Stimulated activated memory B cell treated with anti-CD40 and anti-IgM and Interleukin-4, amounts not matched to agents 10 μg/mL and 1 μg/mL and 100 μg/mL, for 72 hours (primary cell): ENCODE results near the gene ZNF514.
"Not testable (repeated sequence)": the region's sequence is repeated elsewhere in the genome, so short reads cannot be mapped to it uniquely, and the experiment has no call there.

Source experiments
- ATAC-seq: fragments of 150-1000 bp; cut with Tn5 transposase; 2 replicates; pipeline ENCODE4 v1.10.0; 2021
- H3K27ac Mint-ChIP-seq: one replicate; pipeline ENCODE4 v1.8.0; 2022; ENCODE audit warnings: mild to moderate bottlenecking, mixed read lengths
- H3K27me3 Mint-ChIP-seq: one replicate; pipeline ENCODE4 v1.8.0; 2022; ENCODE audit warnings: mixed read lengths
- H3K36me3 Mint-ChIP-seq: one replicate; pipeline ENCODE4 v1.8.0; 2022; ENCODE audit warnings: mixed read lengths
- H3K4me1 Mint-ChIP-seq: one replicate; pipeline ENCODE4 v1.8.0; 2022; ENCODE audit warnings: mixed read lengths
- H3K4me3 Mint-ChIP-seq: one replicate; pipeline ENCODE4 v1.8.0; 2022; ENCODE audit warnings: mild to moderate bottlenecking, moderate library complexity, mixed read lengths
- H3K9me3 Mint-ChIP-seq: one replicate; pipeline ENCODE4 v1.8.0; 2022; ENCODE audit warnings: mixed read lengths

The ZNF514 gene

DNA sequence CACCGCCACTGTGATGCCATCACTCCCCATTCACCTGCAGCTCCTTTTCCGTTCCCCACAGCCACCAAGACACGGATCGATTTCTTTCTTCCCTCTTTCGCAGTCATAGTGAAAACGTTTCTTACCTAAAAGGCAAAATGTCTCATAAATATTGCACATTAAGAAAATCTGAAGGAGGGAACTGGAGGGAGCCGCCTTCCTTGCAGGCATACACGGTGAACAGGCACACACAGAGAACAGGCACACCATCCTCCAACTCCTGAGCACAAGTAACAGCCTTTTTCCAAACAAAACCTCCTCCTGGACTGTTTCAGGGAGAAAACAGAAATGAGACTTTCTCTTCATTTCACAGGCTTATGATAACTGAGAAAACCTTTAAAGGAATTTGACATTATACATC is 55.0 kb downstream of the ZNF514 start:
- no peak for ATAC-seq
- Mint-ChIP-seq H3K27ac (no peak overlapping the region), H3K27me3 (no peaks in the 10 kb centered on the region), H3K4me1 (peaks cover 6% of the 10 kb centered on the region), H3K4me3 (no peak overlapping the region), H3K9me3 (no peaks in the 10 kb centered on the region), H3K36me3 (peaks cover 71% of the 10 kb centered on the region)

DNA sequence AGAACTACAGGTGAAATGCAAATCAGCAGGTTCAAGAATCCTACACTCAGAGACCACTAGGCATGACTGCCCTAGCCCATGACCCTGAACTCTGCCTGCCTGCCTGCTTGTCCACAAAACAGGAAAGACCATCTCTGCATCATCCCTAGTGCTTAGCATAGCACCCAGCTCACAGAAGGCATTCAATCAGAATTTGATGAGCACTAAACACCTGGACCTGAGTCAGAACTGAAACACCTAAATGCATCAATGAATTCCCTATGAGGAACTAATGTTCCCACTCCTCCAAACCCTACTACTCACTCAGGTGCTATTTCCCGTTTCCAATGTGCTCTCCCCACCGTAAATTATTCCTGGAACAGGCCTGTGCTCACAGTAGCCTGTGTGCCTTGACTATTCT is 59.7 kb downstream of the ZNF514 start:
- no peak overlapping the region for H3K4me3 Mint-ChIP-seq
- H3K27me3 Mint-ChIP-seq = no peaks in the 10 kb centered on the region
- no peak overlapping the region for H3K27ac Mint-ChIP-seq
- peaks cover 82% of the 10 kb centered on the region for H3K36me3 Mint-ChIP-seq
- H3K4me1 Mint-ChIP-seq = peaks cover 14% of the 10 kb centered on the region
- ATAC-seq = no peak
- no peaks in the 10 kb centered on the region for H3K9me3 Mint-ChIP-seq

DNA sequence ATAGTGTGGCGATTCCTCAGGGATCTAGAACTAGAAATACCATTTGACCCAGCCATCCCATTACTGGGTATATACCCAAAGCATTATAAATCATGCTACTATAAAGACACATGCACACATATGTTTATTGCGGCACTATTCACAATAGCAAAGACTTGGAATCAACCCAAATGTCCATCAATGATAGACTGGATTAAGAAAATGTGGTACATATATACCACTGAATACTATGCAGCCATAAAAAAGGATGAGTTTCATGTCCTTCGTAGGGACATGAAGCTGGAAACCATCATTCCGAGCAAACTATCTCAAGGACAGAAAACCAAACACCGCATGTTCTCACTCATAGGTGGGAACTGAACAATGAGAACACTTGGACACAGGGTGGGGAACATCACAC is 61.4 kb downstream of the ZNF514 start:
- Mint-ChIP-seq H3K36me3 (peaks cover 89% of the 10 kb centered on the region), H3K4me1 (peaks cover 14% of the 10 kb centered on the region)
- H3K9me3 Mint-ChIP-seq, ATAC-seq, H3K27me3 Mint-ChIP-seq, H3K27ac Mint-ChIP-seq, H3K4me3 Mint-ChIP-seq: not testable (repeated sequence)
